GM23248 (cell line): ENCODE measurements around the gene NFIC.

Experiments
- EZH2 ChIP-seq: fragments of 200-600 bp; sonication (generic); IDR thresholded peaks from 2 replicates; pipeline ENCODE4 v1.6.1; 2018; ENCODE audit warnings: antibody characterized with exemption, mild to moderate bottlenecking; ENCODE audit not compliant: insufficient read depth, poor library complexity, severe bottlenecking
- EZH2phosphoT487 ChIP-seq: fragments of 200-600 bp; sonication (generic); IDR thresholded peaks from 2 replicates; pipeline ENCODE4 v1.6.1; 2018; ENCODE audit warnings: antibody characterized with exemption, moderate library complexity, mild to moderate bottlenecking, low read depth; ENCODE audit not compliant: insufficient read depth

GRCh38 chr19:3431760-3432397 is 65.5 kb downstream of the NFIC start:
- TF ChIP-seq EZH2 (no peak), EZH2phosphoT487 (no peak)
